HG03558 (cell line): Measurements from ENCODE around the gene OR2T10.
"Not testable (repeated sequence)": the region's sequence is repeated elsewhere in the genome, so short reads cannot be mapped to it uniquely, and the experiment has no call there.

Experiments
- ATAC-seq: cut with Tn5 transposase; IDR thresholded peaks from one replicate; pipeline ENCODE4 v1.9.1; 2021; ENCODE audit warnings: moderate number of reproducible peaks; ENCODE audit not compliant: unreplicated experiment; ENCODE audit errors: extremely low read depth

Gene OR2T10

GRCh38 chr1:248597589-248597988, at the start of gene OR2T10:
TSS of gene OR2T10 (minus strand) at chr1:248597700. CDS start at chr1:248593768, 3,932 bp downstream.
- no peak for ATAC-seq

GRCh38 chr1:248645178-248645577, 47.7 kb upstream of the OR2T10 start, which contains the start of gene OR2T35:
TSS of gene OR2T35 (minus strand) at chr1:248645278. CDS start at chr1:248639258, 6,020 bp downstream.
- not testable (repeated sequence) for ATAC-seq

- peak; percentile 47 for ATAC-seq
Observed at GRCh38 chr1:248642971-248643651, 45.6 kb upstream of the OR2T10 start.

- ATAC-seq: peak; percentile 1
Observed at GRCh38 chr1:248641583-248641982, 44.1 kb upstream of the OR2T10 start.

GRCh38 chr1:248640906-248641305, 43.4 kb upstream of the OR2T10 start:
- peak; percentile 24 for ATAC-seq

- ATAC-seq: peak; percentile 26
Observed at GRCh38 chr1:248639652-248640051, 42.2 kb upstream of the OR2T10 start.

- not testable (repeated sequence) for ATAC-seq
Observed at GRCh38 chr1:248636612-248637011, 39.1 kb upstream of the OR2T10 start.

GRCh38 chr1:248634991-248635390, 37.5 kb upstream of the OR2T10 start, which contains the start of gene OR2T11:
TSS of gene OR2T11 (minus strand) at chr1:248635091. CDS start at chr1:248627128, 7,963 bp downstream.
- ATAC-seq: not testable (repeated sequence)

GRCh38 chr1:248631354-248632008, 34.0 kb upstream of the OR2T10 start:
- no peak for ATAC-seq

- ATAC-seq: no peak
Observed at GRCh38 chr1:248630551-248630950, 33.1 kb upstream of the OR2T10 start.

- ATAC-seq: peak; percentile 65
Observed at GRCh38 chr1:248627971-248628844, 30.7 kb upstream of the OR2T10 start.

- no peak for ATAC-seq
Observed at GRCh38 chr1:248625971-248626370, 28.5 kb upstream of the OR2T10 start.

- ATAC-seq: no peak
Observed at GRCh38 chr1:248625166-248625565, 27.7 kb upstream of the OR2T10 start.

GRCh38 chr1:248622570-248623001, 25.1 kb upstream of the OR2T10 start:
- ATAC-seq: peak; percentile 76

GRCh38 chr1:248621770-248622169, 24.3 kb upstream of the OR2T10 start:
- ATAC-seq: no peak

- no peak for ATAC-seq
Observed at GRCh38 chr1:248618878-248619277, 21.4 kb upstream of the OR2T10 start.

GRCh38 chr1:248618119-248618518, 20.6 kb upstream of the OR2T10 start:
- ATAC-seq: no peak

- no peak for ATAC-seq
Observed at GRCh38 chr1:248613742-248614141, 16.2 kb upstream of the OR2T10 start.

GRCh38 chr1:248611883-248612414, 14.4 kb upstream of the OR2T10 start:
- ATAC-seq: no peak

GRCh38 chr1:248610301-248610700, 12.8 kb upstream of the OR2T10 start:
- no peak for ATAC-seq
